Fibroblast of the aortic adventitia (primary cell): Measurements from ENCODE around the gene CIB1. TPM values are rescaled to one million over a fixed set of nuclear protein-coding genes. Genes with fewer than 3 reads are reported as not detected.
A peak's percentile ranks its signal among the peaks of the same experiment; 100 is the strongest.

Experiments used
- DNase-seq: peaks from one replicate; pipeline ENCODE4 v3.0.0-alpha.2; 2010; ENCODE audit warnings: low read depth
- H3K4me3 ChIP-seq: 2 replicates; pipeline ENCODE4 v1.5.1; 2011; ENCODE audit warnings: low read depth, mild to moderate bottlenecking, control low read depth, low read length, moderate library complexity
- CTCF ChIP-seq: IDR thresholded peaks from 2 replicates; pipeline ENCODE4 v1.5.1; 2011; ENCODE audit warnings: mild to moderate bottlenecking, low read length, control low read depth, inconsistent platforms; ENCODE audit not compliant: insufficient read depth
- small RNA-seq: library from RNA; depleted of rRNA; stranded (forward); fragments of <200 nt; gene quantifications from one replicate; pipeline ENCODE3, GENCODE V24; 2012
- total RNA-seq: library from RNA; depleted of rRNA; stranded (reverse); fragments of >200 nt; gene quantifications from 2 replicates; pipeline ENCODE4 v1.2.3, GENCODE V29; 2012; ENCODE audit warnings: low replicate concordance

The CIB1 gene
- total RNA-seq, 1 donor, result 32.3 TPM

GRCh38 chr15:90187257-90187868 is 46.4 kb downstream of the CIB1 start:
- no peak for DNase-seq
- H3K4me3 ChIP-seq, result peak overlapping the region; percentile 25
- no peak for TF ChIP-seq CTCF

- no peak for DNase-seq
- TF ChIP-seq CTCF, result no peak
- peak overlapping the region; percentile 72 for H3K4me3 ChIP-seq
Measured at GRCh38 chr15:90184786-90185704, 48.7 kb downstream of the CIB1 start.

DNA sequence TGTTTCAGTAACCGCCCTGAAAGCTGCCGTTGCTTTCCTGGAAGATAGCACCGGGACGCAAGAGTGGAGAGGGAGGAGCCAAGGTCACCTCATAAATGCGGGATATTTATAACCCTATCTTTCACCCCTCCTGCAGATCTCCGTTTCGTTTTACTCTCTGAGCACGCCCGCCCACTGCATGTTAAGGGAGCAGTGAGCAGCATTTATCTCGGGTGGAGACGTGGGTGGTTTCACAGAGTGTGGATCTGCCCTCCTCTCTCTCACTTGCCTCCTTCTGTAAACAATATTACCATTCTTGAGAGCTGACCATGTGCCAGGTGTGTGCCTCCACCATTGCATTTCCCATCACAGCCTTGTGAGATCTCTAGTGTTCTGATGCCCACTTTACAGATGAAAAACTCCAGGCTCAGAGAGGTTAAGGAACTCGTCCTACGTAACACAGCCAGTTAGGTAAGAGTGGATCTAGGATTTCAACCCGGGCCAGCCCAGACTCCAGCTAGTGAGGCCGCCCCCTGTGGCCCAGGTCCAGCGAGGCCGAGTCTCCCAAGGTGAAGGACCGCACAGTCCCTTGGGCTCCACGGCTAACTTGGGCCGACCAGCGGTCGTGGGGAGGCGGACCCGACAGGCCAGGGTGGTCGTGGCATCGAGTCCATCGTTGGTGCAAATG is 49.5 kb downstream of the CIB1 start:
- peak; percentile 90 for DNase-seq
- TF ChIP-seq CTCF, result no peak
- H3K4me3 ChIP-seq, result peak overlapping the region; percentile 72

GRCh38 chr15:90181776-90182175 is 52.0 kb downstream of the CIB1 start:
- TF ChIP-seq CTCF, result no peak
- H3K4me3 ChIP-seq, result no peak overlapping the region
- DNase-seq, result no peak

Small RNA genes within 50 kb of the gene (small RNA-seq; reads per million reads assigned to genes)
- not detected for gene AC091167.3

Other genes with a start within 250 kb of the CIB1 start
- 3.0 and 8.7 TPM in 2 replicates for gene ZNF710, start 232.6 kb downstream of the CIB1 start, total RNA-seq
- gene IDH2, start 131.5 kb downstream of the CIB1 start, total RNA-seq, result 14.3 and 28.6 TPM in 2 replicates
- gene SEMA4B, start 32.6 kb downstream of the CIB1 start, total RNA-seq, result 9.2 and 14.5 TPM in 2 replicates
- gene GDPGP1, start 268 bp upstream of the CIB1 start, total RNA-seq, result 8.7 and 9.6 TPM in 2 replicates
- 0.09 TPM in 1 of 2 replicates, not detected in the other for gene TTLL13, start 15.6 kb upstream of the CIB1 start, total RNA-seq
- 67.2 and 76.3 TPM in 2 replicates for gene NGRN, start 31.7 kb upstream of the CIB1 start, total RNA-seq
- 1.4 and 2.3 TPM in 2 replicates for gene ZNF774, start 118.3 kb upstream of the CIB1 start, total RNA-seq
- gene IQGAP1, start 154.3 kb upstream of the CIB1 start, total RNA-seq, result 164 and 289 TPM in 2 replicates